Ishikawa (cell line): Measurements from ENCODE around the gene EPB41L4B.

Experiments
- CREB1 ChIP-seq: IDR thresholded peaks from 2 replicates; pipeline ENCODE4 v1.6.1; 2012; ENCODE audit warnings: low read depth
- EGR1 ChIP-seq: IDR thresholded peaks from 2 replicates; pipeline ENCODE4 v1.6.1; 2012
- EP300 ChIP-seq: IDR thresholded peaks from 2 replicates; pipeline ENCODE4 v1.6.1; 2012; ENCODE audit warnings: borderline replicate concordance
- NFIC ChIP-seq: IDR thresholded peaks from 2 replicates; pipeline ENCODE4 v1.6.1; 2012
- RAD21 ChIP-seq: IDR thresholded peaks from 2 replicates; pipeline ENCODE4 v1.6.1; 2012; ENCODE audit warnings: low read depth
- TAF1 ChIP-seq: IDR thresholded peaks from 2 replicates; pipeline ENCODE4 v1.6.1; 2012; ENCODE audit warnings: low read depth, mild to moderate bottlenecking
- TCF12 ChIP-seq: IDR thresholded peaks from 2 replicates; pipeline ENCODE4 v1.6.1; 2012; ENCODE audit warnings: low read depth
- TEAD4 ChIP-seq: IDR thresholded peaks from 2 replicates; pipeline ENCODE4 v1.6.1; 2012
- YY1 ChIP-seq: IDR thresholded peaks from 2 replicates; pipeline ENCODE4 v1.6.1; 2012; ENCODE audit warnings: low read depth
- TF ChIP-seq, protein P1 (sequence below): IDR thresholded peaks from 2 replicates; pipeline ENCODE4 v1.6.1; 2012
- TF ChIP-seq, protein P2 (sequence below): IDR thresholded peaks from 2 replicates; pipeline ENCODE4 v1.6.1; 2012; ENCODE audit warnings: low read depth, mild to moderate bottlenecking

DNA sequence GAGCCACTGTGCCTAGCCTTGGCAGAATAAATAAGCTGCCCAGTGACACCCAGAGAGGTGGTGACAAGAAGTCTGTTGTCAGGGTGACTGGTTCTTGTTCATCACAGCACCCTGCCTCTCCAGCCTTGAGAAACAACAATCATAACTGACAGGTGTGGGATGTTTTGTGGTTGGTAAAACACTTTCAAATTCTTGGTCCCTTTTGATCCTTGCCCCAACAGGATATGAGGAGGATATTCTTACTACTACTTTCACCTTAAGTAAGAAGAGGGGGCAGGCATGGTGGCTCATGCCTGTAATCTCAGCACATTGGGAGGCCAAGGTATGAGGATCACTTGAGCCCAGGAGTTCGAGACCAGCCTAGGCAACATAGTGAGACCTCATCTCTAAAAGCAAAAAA is 139.6 kb downstream of the EPB41L4B start:
- no peak for TF ChIP-seq CREB1
- TF ChIP-seq, protein P1, sequence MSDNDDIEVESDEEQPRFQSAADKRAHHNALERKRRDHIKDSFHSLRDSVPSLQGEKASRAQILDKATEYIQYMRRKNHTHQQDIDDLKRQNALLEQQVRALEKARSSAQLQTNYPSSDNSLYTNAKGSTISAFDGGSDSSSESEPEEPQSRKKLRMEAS, result no peak
- TF ChIP-seq TCF12, result no peak
- TF ChIP-seq, protein P2, sequence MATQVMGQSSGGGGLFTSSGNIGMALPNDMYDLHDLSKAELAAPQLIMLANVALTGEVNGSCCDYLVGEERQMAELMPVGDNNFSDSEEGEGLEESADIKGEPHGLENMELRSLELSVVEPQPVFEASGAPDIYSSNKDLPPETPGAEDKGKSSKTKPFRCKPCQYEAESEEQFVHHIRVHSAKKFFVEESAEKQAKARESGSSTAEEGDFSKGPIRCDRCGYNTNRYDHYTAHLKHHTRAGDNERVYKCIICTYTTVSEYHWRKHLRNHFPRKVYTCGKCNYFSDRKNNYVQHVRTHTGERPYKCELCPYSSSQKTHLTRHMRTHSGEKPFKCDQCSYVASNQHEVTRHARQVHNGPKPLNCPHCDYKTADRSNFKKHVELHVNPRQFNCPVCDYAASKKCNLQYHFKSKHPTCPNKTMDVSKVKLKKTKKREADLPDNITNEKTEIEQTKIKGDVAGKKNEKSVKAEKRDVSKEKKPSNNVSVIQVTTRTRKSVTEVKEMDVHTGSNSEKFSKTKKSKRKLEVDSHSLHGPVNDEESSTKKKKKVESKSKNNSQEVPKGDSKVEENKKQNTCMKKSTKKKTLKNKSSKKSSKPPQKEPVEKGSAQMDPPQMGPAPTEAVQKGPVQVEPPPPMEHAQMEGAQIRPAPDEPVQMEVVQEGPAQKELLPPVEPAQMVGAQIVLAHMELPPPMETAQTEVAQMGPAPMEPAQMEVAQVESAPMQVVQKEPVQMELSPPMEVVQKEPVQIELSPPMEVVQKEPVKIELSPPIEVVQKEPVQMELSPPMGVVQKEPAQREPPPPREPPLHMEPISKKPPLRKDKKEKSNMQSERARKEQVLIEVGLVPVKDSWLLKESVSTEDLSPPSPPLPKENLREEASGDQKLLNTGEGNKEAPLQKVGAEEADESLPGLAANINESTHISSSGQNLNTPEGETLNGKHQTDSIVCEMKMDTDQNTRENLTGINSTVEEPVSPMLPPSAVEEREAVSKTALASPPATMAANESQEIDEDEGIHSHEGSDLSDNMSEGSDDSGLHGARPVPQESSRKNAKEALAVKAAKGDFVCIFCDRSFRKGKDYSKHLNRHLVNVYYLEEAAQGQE, result no peak
- no peak for TF ChIP-seq YY1
- no peak for TF ChIP-seq EGR1
- TF ChIP-seq EP300, result no peak
- no peak for TF ChIP-seq RAD21
- TF ChIP-seq TAF1, result no peak
- no peak for TF ChIP-seq NFIC
- no peak for TF ChIP-seq TEAD4
